ENCODE results near the gene TESPA1.

DNA sequence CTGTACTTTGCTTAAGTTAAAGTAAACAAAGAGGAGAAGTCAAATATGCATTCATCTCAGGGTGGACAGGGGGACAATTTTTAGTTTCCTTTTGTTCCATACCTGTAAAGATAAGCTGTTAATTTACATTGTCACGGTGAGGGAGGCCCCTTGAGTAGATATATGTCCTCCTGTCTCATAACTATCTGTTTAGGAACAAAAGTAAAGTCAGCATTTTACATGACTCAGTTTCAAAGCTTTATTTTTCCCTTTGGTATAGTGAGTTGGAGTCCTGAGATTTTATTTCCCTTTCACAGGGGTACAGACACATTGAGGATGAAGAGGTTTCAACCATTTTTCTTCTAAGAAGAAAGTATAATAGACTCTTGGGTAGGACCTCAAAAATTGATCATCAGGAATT lies 50.1 kb downstream of the TESPA1 start:
- TF ChIP-seq, protein P1, sequence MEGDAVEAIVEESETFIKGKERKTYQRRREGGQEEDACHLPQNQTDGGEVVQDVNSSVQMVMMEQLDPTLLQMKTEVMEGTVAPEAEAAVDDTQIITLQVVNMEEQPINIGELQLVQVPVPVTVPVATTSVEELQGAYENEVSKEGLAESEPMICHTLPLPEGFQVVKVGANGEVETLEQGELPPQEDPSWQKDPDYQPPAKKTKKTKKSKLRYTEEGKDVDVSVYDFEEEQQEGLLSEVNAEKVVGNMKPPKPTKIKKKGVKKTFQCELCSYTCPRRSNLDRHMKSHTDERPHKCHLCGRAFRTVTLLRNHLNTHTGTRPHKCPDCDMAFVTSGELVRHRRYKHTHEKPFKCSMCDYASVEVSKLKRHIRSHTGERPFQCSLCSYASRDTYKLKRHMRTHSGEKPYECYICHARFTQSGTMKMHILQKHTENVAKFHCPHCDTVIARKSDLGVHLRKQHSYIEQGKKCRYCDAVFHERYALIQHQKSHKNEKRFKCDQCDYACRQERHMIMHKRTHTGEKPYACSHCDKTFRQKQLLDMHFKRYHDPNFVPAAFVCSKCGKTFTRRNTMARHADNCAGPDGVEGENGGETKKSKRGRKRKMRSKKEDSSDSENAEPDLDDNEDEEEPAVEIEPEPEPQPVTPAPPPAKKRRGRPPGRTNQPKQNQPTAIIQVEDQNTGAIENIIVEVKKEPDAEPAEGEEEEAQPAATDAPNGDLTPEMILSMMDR (conservative IDR thresholded peaks at IDR 0.05) = no peak
- TF ChIP-seq ZFX (IDR thresholded peaks at IDR 0.05) = no peak

Data from C4-2B (cell line).